H7 (cell line): ENCODE measurements around the gene CYP19A1. TPM values are rescaled to one million over a fixed set of nuclear protein-coding genes. Genes with fewer than 3 reads are reported as not detected.

ENCODE experiments used
- DNase-seq: peaks from one replicate; pipeline ENCODE4 v3.0.0; 2012
- H3K27me3 ChIP-seq: 2 replicates; pipeline ENCODE4 v1.6.0; 2011; ENCODE audit warnings: mild to moderate bottlenecking, low read length; ENCODE audit not compliant: control insufficient read depth, insufficient read depth
- H3K36me3 ChIP-seq: replicated peaks from 2 replicates; pipeline ENCODE4 v1.5.1; 2011; ENCODE audit warnings: low read length; ENCODE audit not compliant: control insufficient read depth, insufficient read depth
- H3K4me3 ChIP-seq: 2 replicates; pipeline ENCODE4 v1.5.1; 2011; ENCODE audit warnings: low read depth, mild to moderate bottlenecking, control low read depth, low read length, moderate library complexity; ENCODE audit not compliant: insufficient read depth
- total RNA-seq: library from RNA; depleted of rRNA; stranded (reverse); fragments of >200 nt; shearing (Covaris generic); gene quantifications from 2 replicates; pipeline ENCODE4 v1.2.3, GENCODE V29; 2014

CYP19A1 gene
- total RNA-seq, 1 experiment from 2014 or later: not detected

DNA sequence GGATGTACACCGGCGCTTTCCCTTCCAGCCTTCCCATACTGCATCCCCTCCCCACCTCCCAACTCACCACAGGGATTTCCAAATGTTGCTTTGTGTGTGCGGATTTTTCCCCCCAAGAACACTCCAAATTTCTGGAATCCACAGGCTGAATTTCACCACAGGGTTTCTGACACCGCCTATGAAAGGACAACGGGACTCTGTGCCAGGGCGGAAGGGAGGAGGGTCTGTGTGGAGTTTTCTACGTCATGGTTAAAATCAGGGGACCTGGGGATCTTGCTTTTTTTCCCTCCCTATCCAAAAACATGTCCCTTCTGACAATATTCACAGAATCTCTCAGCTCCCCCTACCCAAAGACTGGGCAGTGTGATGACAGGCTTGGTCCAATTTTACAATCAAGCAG, 14.6 kb downstream of the CYP19A1 start:
- no peaks in the 10 kb centered on the region for H3K27me3 ChIP-seq
- no peaks in the 10 kb centered on the region for H3K36me3 ChIP-seq
- DNase-seq: no peak
- no peak overlapping the region for H3K4me3 ChIP-seq

- no peak overlapping the region for H3K4me3 ChIP-seq
- DNase-seq: no peak
- no peaks in the 10 kb centered on the region for H3K27me3 ChIP-seq
- H3K36me3 ChIP-seq: no peaks in the 10 kb centered on the region
These were observed 15.6 kb downstream of the CYP19A1 start for GRCh38 chr15:51322621-51323296.

DNA sequence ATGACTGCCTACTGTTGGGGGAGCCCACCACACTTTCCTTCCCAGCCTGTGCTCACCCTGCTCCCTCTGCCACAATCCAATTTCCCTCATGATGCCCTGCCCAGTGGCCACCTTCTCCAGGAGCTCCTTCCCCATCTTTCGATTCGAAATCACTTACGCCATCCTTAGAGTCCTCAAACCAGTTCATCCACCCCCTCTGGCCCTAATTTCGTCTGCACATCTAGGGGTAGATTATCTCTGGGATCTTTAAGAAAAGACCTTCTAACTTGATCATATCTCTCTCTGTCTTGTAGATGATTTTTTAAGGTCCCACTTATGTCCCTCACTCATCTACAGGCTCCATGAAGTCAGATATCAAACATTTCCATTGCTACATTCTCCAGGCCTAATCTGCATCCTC, 17.1 kb downstream of the CYP19A1 start:
- H3K36me3 ChIP-seq: no peaks in the 10 kb centered on the region
- no peak overlapping the region for H3K4me3 ChIP-seq
- no peaks in the 10 kb centered on the region for H3K27me3 ChIP-seq
- DNase-seq: no peak

- no peak overlapping the region for H3K4me3 ChIP-seq
- H3K36me3 ChIP-seq: no peaks in the 10 kb centered on the region
- H3K27me3 ChIP-seq: no peaks in the 10 kb centered on the region
- DNase-seq: no peak
These were observed 17.6 kb downstream of the CYP19A1 start for GRCh38 chr15:51320843-51321242.

- DNase-seq: no peak
- H3K36me3 ChIP-seq: no peaks in the 10 kb centered on the region
- no peak overlapping the region for H3K4me3 ChIP-seq
- H3K27me3 ChIP-seq: no peaks in the 10 kb centered on the region
These were observed 18.9 kb downstream of the CYP19A1 start for GRCh38 chr15:51319539-51319938.

GRCh38 chr15:51318382-51319150, 19.8 kb downstream of the CYP19A1 start:
- Histone ChIP-seq H3K4me3 (no peak overlapping the region), H3K27me3 (no peaks in the 10 kb centered on the region), H3K36me3 (no peaks in the 10 kb centered on the region)
- DNase-seq: no peak

- Histone ChIP-seq H3K36me3 (no peaks in the 10 kb centered on the region), H3K27me3 (no peaks in the 10 kb centered on the region), H3K4me3 (no peak overlapping the region)
- DNase-seq: no peak
These were observed 21.8 kb downstream of the CYP19A1 start for GRCh38 chr15:51316636-51317035.

DNA sequence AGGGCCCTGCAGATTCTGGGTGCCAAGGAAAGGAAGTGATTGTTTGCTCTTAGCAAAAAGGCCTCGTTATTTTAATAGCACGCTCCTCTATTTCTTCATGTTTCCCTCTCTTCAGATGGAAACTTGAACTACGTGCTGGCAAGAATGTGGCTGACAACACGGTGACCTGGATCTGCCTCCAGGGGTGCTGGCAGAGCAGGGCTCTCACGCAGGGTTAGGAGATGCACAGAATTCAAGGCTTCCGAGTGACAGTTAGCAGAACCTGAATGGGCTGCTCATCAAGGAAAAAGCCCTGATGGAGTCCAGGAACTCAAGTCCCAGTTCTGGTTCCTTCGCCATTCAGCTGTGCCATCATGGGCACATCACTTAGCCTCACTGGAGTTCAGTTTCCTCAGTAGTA, 22.7 kb downstream of the CYP19A1 start:
- DNase-seq: no peak
- H3K27me3 ChIP-seq: no peaks in the 10 kb centered on the region
- H3K36me3 ChIP-seq: no peaks in the 10 kb centered on the region
- no peak overlapping the region for H3K4me3 ChIP-seq

GRCh38 chr15:51314391-51315337, 23.7 kb downstream of the CYP19A1 start:
- Histone ChIP-seq H3K27me3 (no peaks in the 10 kb centered on the region), H3K36me3 (no peaks in the 10 kb centered on the region), H3K4me3 (no peak overlapping the region)
- no peak for DNase-seq

GRCh38 chr15:51313644-51314280, 24.6 kb downstream of the CYP19A1 start:
- no peak overlapping the region for H3K4me3 ChIP-seq
- no peaks in the 10 kb centered on the region for H3K36me3 ChIP-seq
- no peaks in the 10 kb centered on the region for H3K27me3 ChIP-seq
- DNase-seq: no peak

DNA sequence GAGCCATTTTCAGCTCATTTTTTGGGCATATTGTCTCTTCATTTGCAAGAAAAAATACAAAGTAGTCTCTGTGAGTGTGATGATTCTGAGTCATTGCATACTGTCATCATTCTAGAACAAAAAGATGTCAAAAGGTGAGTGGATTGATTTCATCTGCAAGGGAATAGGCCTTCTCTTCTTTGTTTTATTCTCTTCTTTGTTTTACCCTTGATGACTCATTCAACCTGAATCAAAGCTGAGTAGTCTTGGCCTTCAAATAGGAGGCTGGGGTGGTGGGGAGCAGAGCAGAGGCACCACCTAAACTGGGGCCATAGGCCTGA, 25.4 kb downstream of the CYP19A1 start:
- no peak overlapping the region for H3K4me3 ChIP-seq
- no peaks in the 10 kb centered on the region for H3K36me3 ChIP-seq
- DNase-seq: no peak
- no peaks in the 10 kb centered on the region for H3K27me3 ChIP-seq

GRCh38 chr15:51312166-51313073, 26.0 kb downstream of the CYP19A1 start:
- no peak for DNase-seq
- no peaks in the 10 kb centered on the region for H3K27me3 ChIP-seq
- no peaks in the 10 kb centered on the region for H3K36me3 ChIP-seq
- no peak overlapping the region for H3K4me3 ChIP-seq

DNA sequence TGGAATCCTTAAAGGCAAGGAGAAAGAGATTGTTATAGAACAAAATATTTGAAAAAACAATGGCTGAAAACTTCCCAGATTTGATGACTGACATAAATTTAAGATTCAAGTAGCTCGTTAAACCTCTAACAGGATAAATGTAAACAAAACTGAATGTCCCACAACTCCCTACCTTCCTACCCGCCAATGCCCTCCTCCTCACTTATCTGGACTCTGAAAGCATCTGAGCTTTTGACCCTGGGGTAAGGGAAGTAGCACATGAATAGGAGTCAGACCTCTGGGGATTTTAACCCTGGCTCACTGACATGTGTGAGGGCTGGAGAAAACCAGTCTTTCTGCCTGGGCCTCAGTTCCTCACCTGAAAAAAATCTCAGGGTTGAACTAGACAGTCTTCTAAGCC, 26.9 kb downstream of the CYP19A1 start:
- Histone ChIP-seq H3K36me3 (no peaks in the 10 kb centered on the region), H3K27me3 (no peaks in the 10 kb centered on the region), H3K4me3 (no peak overlapping the region)
- DNase-seq: no peak

GRCh38 chr15:51310064-51310463, 28.3 kb downstream of the CYP19A1 start:
- DNase-seq: no peak
- Histone ChIP-seq H3K36me3 (no peaks in the 10 kb centered on the region), H3K27me3 (no peaks in the 10 kb centered on the region), H3K4me3 (no peak overlapping the region)
